Thyroid gland (tissue), 4 donors: ENCODE measurements around the gene ADAM11.

ENCODE experiments used
- POLR2A ChIP-seq, 2 donors: fragments of 450-650 bp; IDR thresholded peaks; one replicate each; pipeline ENCODE4 v1.6.1; 2017; ENCODE audit warnings: antibody characterized with exemption in 2 of 2, mild to moderate bottlenecking in 2 of 2, moderate library complexity in 1 of 2
- TF ChIP-seq, protein P1 (sequence below), 6 experiments: fragments of 200-600 bp in 3 of 6; fragments of 450-650 bp in 3 of 6; sonication (generic) in 3 of 6; IDR thresholded peaks; one replicate each; pipeline ENCODE4 v1.5.1; 2016 to 2019; ENCODE audit warnings: antibody characterized with exemption in 6 of 6, mild to moderate bottlenecking in 2 of 6, inconsistent platforms in 1 of 6, moderate library complexity in 1 of 6

DNA sequence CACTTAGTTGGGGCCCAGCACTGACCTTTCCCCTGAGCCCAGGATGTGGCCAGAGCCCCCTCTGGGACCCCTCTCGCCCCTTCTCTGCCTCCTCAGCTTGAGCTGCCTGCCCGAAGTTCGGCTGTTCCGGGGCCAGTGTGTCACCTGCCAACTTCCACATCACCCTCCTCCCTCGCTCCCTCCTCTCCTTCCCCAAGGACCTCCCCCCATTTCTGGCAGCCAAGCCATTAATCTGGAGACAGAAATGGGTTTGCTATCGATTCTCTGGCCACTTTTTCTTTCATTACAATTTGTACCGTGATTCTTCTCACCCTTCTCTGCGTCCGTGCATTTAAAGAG lies 8.8 kb upstream of the ADAM11 start:
- TF ChIP-seq, protein P1, sequence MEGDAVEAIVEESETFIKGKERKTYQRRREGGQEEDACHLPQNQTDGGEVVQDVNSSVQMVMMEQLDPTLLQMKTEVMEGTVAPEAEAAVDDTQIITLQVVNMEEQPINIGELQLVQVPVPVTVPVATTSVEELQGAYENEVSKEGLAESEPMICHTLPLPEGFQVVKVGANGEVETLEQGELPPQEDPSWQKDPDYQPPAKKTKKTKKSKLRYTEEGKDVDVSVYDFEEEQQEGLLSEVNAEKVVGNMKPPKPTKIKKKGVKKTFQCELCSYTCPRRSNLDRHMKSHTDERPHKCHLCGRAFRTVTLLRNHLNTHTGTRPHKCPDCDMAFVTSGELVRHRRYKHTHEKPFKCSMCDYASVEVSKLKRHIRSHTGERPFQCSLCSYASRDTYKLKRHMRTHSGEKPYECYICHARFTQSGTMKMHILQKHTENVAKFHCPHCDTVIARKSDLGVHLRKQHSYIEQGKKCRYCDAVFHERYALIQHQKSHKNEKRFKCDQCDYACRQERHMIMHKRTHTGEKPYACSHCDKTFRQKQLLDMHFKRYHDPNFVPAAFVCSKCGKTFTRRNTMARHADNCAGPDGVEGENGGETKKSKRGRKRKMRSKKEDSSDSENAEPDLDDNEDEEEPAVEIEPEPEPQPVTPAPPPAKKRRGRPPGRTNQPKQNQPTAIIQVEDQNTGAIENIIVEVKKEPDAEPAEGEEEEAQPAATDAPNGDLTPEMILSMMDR (IDR thresholded peaks at IDR 0.05), result no peak
- TF ChIP-seq POLR2A (IDR thresholded peaks at IDR 0.05), result no peak
